Myocyte (in vitro differentiated cells): ENCODE measurements around the gene SLC25A6. TPM values are rescaled to one million over a fixed set of nuclear protein-coding genes. Genes with fewer than 3 reads are reported as not detected.
"Not testable (repeated sequence)": the region's sequence is repeated elsewhere in the genome, so short reads cannot be mapped to it uniquely, and the experiment has no call there.

Experiments
- DNase-seq: peaks from one replicate; pipeline ENCODE4 v3.0.0-alpha.2; 2012; ENCODE audit warnings: low read depth
- total RNA-seq: library from RNA; depleted of rRNA; stranded (reverse); fragments of >200 nt; gene quantifications from 2 replicates; pipeline ENCODE4 v1.2.3, GENCODE V29; 2014

SLC25A6 gene
- total RNA-seq, 1 donor from 2014 or later: 244 TPM

DNA sequence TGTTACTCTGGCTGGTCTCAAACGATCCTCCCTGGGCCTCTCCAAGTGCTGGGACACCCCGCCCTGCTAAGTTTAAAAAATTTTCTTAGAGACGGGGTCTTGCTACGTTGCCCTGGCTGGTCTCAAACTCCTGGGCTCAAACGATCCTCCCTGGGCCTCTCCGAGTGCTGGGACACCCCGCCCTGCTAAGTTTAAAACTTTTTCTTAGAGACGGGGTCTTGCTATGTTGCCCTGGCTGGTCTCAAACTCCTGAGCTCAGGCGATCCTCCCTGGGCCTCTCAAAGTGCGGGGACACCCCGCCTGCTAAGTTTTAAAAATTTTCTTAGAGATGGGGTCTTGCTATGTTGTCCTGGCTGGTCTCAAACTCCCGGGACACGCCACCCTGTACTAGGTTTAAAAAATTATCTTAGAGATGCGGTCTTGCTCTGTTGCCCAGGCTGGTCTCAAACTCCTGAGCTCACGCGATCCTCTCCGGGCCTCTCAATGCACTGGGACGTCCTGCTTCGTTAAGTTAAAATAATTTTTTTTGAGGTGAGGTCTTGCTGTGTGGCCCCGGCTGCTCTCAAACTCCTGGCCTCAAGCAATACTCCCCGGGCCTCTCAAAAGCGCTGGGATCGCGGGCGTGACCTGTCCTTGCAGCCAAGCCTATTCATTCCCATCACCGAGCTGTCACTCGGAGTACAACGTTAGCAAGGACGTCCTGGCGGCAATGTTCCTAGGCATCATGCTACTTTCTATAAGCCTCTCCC, 1.1 kb downstream of the SLC25A6 start:
- no peak for DNase-seq

GRCh38 chrX:1389993-1390285, 2.0 kb downstream of the SLC25A6 start:
- no peak for DNase-seq

DNA sequence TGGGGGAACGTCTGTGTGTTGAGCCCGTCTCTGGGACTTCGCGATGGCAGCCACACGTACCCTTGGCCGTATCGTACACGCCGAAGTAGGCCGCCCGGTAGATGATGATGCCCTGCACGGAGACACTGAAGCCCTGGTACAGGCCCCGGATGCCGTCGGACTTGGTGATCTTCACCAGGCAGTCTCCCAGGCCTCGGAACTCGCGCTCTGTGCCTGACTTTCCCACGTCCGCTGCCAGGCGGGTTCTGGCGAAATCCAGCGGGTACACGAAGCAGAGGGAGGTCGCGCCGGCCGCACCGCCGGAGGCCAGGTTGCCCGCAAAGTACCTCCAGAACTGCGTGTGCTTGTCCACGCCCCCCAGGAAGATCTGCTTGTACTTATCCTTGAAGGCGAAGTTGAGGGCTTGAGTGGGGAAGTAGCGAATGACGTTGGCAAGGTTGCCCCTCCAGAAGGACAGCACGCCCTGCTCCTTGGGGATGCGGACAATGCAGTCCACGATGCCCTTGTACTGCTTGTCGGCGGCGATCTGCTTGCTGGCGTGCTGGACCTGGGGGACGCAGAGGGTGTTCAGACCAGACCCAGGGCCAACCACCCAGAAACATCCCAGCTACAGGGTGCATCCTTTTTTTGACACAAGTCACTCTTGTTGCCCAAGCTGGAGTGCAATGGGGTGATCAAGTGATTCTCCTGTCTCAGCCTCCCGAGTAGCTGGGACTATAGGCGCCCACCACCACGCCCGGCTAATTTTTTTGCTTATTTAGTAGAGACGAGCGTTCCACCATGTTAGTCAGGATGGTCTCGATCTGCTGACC, 2.5 kb downstream of the SLC25A6 start:
- no peak for DNase-seq

DNA sequence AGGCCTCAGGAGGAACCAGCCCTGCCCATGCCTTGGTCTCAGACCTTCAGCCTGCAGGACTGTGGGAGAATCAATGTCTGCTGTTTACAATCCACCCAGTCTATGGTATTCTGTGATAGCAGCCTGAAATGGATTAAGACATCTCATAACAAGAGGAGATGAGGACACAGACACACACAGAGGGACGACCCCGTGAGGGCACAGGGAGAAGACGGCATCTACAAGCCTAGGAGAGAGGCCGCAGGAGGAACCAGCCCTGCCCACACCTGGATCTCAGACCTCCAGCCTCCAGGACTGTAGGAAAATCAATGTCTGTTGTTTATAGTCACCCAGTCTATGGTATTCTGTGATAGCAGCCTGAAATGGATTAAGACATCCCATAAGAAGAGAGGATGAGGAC, 3.3 kb downstream of the SLC25A6 start:
- DNase-seq: no peak

DNA sequence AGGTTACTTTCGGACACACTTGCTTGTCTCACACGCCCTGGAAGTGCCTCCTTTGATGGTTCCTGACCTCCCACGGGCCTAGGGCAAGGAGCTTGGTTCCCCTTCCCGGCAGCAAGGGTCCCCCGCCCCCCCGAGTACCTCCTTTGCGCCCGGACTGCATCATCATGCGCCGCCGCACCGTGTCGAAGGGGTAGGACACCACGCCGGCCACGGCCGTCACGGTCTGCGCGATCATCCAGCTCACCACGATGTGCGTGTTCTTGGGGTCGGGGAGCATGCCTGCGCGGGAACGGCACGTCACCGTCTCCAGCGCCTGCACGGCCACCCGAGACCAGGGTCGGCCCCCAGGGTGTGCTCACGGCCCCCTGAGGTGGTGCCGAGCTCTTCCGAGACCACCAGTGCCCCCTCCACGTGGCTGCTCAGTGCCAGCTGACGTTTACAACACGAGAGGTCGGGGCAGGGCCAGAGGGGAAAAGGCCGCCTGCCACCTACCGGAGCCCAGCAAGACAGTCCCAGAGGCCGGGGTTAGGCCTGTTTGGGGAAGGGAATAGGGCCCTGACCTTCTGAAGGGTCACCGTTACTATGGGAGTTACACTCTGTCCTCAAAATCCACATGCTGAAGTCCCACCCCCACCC, 4.7 kb downstream of the SLC25A6 start:
- DNase-seq: no peak

GRCh38 chrX:1386338-1387127, 5.4 kb downstream of the SLC25A6 start:
- no peak for DNase-seq

- no peak for DNase-seq
These were observed 6.4 kb downstream of the SLC25A6 start for GRCh38 chrX:1385253-1386223.

- no peak for DNase-seq
These were observed 7.2 kb downstream of the SLC25A6 start for GRCh38 chrX:1384658-1385252.

DNA sequence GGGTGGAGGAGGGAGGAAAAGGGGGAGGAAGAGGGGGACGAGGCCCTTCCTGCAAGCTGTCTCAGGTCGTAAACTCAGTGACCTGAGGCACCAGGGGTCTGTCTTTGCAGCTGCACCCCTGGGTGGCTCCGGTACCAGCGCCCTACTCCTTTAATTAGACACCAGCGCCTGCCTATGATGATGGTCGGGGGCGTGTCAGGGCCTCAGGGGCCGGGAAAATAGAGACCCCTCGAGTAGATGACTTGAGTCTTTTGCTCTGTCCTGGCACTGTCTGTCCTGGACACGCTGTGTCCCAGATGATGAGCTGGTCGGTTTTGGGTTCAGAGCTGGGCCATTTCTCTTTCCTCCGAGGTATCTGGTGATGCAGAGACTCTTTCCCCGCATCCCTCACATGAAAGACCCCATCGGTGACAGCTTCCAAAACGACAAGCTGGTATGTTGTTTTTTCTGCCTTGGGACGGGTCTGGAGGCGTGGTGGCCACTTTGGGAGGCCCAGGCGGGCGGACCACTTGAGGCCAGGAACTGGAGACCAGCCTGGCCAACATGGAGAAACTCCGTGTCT, 11.2 kb downstream of the SLC25A6 start:
- peak; percentile 8 for DNase-seq

DNA sequence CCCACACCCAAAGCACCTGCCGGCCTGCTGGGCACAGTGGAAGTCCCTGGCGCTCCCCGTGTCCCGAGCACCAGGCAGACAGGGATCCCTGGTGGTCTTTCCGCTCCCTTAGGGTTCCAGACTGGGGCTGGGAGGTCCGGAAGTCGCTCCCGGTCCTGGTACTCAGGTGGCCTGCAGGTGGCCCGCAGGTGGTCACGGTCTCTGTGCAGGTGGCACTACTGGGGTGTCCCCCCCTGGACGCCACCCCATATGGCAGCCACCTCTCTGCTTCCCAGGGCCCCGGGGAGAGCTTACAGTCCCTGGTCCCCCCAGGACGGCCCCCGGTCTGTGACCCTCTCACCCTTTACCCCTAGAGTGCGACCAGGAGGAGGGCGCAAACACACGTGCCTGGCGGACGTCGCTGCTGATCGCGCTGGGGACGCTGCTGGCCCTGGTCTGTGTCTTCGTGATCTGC, 13.6 kb downstream of the SLC25A6 start:
- no peak for DNase-seq

DNA sequence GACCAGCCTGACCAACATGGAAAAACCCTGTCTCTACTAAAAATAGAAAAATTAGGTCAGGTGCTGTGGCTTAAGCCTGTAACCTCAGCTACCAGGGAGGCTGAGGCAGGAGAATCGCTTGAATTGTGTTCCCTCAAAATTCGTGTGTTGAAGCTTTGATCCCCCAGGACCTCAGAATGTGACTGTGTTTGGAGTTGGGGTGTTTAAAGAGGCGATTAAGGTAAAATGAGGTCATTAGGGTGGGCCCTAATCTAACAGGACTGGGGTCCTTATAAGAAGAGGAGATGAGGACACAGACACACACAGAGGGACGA, 23.6 kb downstream of the SLC25A6 start:
- DNase-seq: no peak

GRCh38 chrX:1366363-1366762, 25.6 kb downstream of the SLC25A6 start:
- not testable (repeated sequence) for DNase-seq

DNA sequence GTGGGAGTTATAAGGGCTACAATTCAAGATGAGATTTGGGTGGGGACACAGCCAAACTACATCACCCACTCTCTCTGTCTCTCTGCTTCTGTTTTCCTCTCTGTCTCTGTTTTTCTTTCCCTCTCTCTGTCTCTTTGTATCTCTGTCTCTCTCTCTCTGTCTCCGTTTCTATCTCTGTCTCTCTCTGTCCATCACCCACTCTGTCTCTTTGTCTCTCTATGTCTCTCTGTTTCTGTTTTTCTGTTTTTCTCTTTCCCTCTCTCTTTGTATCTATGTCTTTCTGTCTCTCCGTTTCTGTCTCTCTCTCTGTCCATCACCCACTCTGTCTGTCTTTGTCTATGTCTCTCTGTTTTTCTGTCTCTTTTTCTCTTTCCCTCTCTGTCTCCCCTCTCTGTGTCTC, 30.0 kb downstream of the SLC25A6 start:
- no peak for DNase-seq

DNA sequence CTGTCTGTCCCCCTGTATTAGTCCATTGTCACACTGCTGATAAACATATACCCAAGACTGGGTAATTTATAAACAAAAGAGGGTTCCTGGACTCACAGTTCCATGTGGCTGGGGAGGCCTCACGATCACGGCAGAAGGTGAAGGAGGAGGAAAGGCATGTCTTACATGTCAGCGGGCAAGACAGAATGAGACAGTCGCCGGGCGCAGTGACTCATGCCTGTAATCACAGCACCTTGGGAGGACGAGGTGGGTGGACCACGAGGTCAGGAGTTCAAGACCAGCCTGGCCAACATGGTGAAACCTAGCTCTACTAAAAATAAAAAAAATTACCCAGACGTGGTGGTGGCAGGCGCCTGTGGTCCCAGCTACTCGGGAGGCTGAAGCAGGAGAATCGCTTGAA, 30.6 kb downstream of the SLC25A6 start:
- no peak for DNase-seq

DNA sequence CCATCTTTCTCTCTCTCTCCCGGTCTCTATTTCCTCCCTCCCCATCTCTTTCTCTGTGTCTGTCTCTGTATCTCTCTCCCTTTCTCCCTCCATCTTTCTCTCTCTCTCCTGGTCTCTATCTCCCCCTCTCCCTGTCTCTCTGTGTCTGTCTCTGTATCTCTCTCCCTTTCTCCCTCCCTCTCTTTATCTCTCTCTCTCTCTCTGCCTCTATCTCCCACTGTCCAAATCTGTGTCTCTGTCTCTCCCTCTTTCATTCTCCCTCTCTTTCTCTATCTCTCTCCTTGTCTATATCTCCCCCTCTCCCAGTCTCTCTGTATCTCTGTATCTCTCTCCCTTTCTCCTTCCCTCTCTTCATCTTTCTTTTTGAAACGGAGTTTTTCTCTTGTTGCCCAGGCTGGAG, 31.7 kb downstream of the SLC25A6 start:
- no peak for DNase-seq

GRCh38 chrX:1359477-1359873, 32.4 kb downstream of the SLC25A6 start:
- DNase-seq: no peak

- no peak for DNase-seq
These were observed 33.0 kb downstream of the SLC25A6 start for GRCh38 chrX:1358793-1359476.

- no peak for DNase-seq
These were observed 33.9 kb downstream of the SLC25A6 start for GRCh38 chrX:1357993-1358392.
